ENCODE measurements around the gene CTNNA2. TPM values are rescaled to one million over a fixed set of nuclear protein-coding genes. Genes with fewer than 3 reads are reported as not detected.

The CTNNA2 gene
- total and polyA plus RNA-seq, 2 of the 8 experiments (the other 6 are each of a cell fraction or from before 2014, with no cell fraction given) = 3.9 to 9.0 TPM

DNA sequence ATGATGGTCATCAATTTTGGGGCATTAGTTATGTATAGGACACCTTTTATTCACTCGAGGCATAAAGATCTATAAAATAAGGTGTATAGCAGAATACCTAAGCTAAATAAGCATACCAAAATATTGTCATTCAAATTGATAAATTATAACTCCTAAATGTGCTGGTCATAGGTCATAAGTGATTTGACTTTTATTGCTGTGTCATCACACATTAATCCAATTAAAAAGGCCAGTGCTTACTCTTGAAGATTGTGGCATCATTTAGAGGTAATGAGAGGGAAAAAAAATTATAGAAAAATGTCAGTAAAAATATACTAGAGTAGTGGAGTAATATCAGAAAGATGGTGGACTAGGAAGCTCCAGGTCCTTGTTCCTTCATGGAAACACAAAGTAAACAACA is 1138.6 kb downstream of the CTNNA2 start:
- no peak overlapping the region for H2BK5ac ChIP-seq (ENCODE audit: low read depth, low read length)
- H4K5ac ChIP-seq (ENCODE audit: insufficient read length, low read depth, low read length) = no peak overlapping the region
- no peak overlapping the region for H3K56ac ChIP-seq (replicated peaks; ENCODE audit: insufficient read length, low read depth, low read length)
- H3K4me1 ChIP-seq (replicated peaks in 1 of 4; ENCODE audit: control insufficient read depth in 3 of 4, insufficient read depth in 4 of 4, low read length in 3 of 4) = peaks cover 0 to 2% (median 0%) of the 10 kb centered on the region in 4 experiments; a peak in 2 of 7 replicates
- no peak overlapping the region for H3K4me3 ChIP-seq (ENCODE audit: extremely low read depth in 1 of 4, insufficient read depth in 2 of 4, low read depth in 3 of 4, low read length in 4 of 4)
- no peak for DNase-seq (ENCODE audit: low read depth in 1 of 2, low spot score in 2 of 2)
- H3K27me3 ChIP-seq (replicated peaks in 1 of 4; ENCODE audit: control insufficient read depth in 3 of 4, extremely low read depth in 1 of 4, insufficient read depth in 3 of 4, low read length in 3 of 4) = no peaks in the 10 kb centered on the region
- no peak overlapping the region for H2BK12ac ChIP-seq (ENCODE audit: low read depth, low read length)
- H4K8ac ChIP-seq (ENCODE audit: extremely low read depth, insufficient read depth, low read length) = no peak overlapping the region
- no peak overlapping the region for H3K18ac ChIP-seq (ENCODE audit: extremely low read depth, low read length)
- H4K91ac ChIP-seq (replicated peaks; ENCODE audit: insufficient read length, low read length) = no peak overlapping the region
- H2BK15ac ChIP-seq (ENCODE audit: low read length) = no peak overlapping the region
- no peaks in the 10 kb centered on the region for H3K79me1 ChIP-seq (ENCODE audit: low read depth, low read length)
- H2BK120ac ChIP-seq (replicated peaks; ENCODE audit: low read depth, low read length) = no peak overlapping the region
- no peak overlapping the region for H3K4ac ChIP-seq (replicated peaks; ENCODE audit: insufficient read length, low read depth, low read length)
- ChIA-PET CTCF (ENCODE audit: partially characterized antibody) (no interaction called here), POLR2A (ENCODE audit: partially characterized antibody) (no interaction called here)
- FAIRE-seq = no peak
- no peaks in the 10 kb centered on the region for H4K20me1 ChIP-seq (replicated peaks in 1 of 2; ENCODE audit: control insufficient read depth in 1 of 2, insufficient read depth in 2 of 2, low read length in 2 of 2)
- H3K14ac ChIP-seq (ENCODE audit: insufficient read length) = no peak overlapping the region
- H3K9me3 ChIP-seq (ENCODE audit: insufficient read depth in 2 of 2, low read depth in 1 of 2, low read length in 1 of 2) = peaks cover 0 to 3% of the 10 kb centered on the region in 2 experiments; a peak in 1 of 4 replicates
- 89% methylated on average over 1 of the region's 1 CpG; no CpG with 5 or more reads in 1 of the 2 experiments for WGBS, 2 experiments (ENCODE audit: extremely low coverage in 1 of 2, insufficient coverage in 1 of 2, insufficient read length in 1 of 2, insufficient replicate concordance in 2 of 2, low coverage in 1 of 2, low lambda C conversion rate in 2 of 2, missing lambda C conversion rate in 1 of 2)
- H2BK20ac ChIP-seq (ENCODE audit: low read length) = no peak overlapping the region
- H3K9ac ChIP-seq (replicated peaks in 1 of 4; ENCODE audit: extremely low read depth in 1 of 4, low read depth in 3 of 4, low read length in 3 of 4) = no peak overlapping the region
- no peaks in the 10 kb centered on the region for H3K79me2 ChIP-seq (ENCODE audit: control insufficient read depth in 1 of 2, insufficient read depth in 2 of 2, low read length in 2 of 2)
- H2AK5ac ChIP-seq (ENCODE audit: low read depth, low read length) = no peak overlapping the region
- H3K23me2 ChIP-seq (ENCODE audit: low read depth, low read length) = no peaks in the 10 kb centered on the region
- H3K36me3 ChIP-seq (ENCODE audit: control insufficient read depth in 2 of 4, insufficient read depth in 4 of 4, low read length in 3 of 4) = no peaks in the 10 kb centered on the region
- no peak overlapping the region for H2AFZ ChIP-seq (ENCODE audit: low read length)
- no peak overlapping the region for H3K27ac ChIP-seq (ENCODE audit: low read depth, low read length)
- H3K4me2 ChIP-seq (ENCODE audit: insufficient read depth in 1 of 2, low read depth in 2 of 2, low read length in 2 of 2) = no peak overlapping the region
- H3K23ac ChIP-seq (ENCODE audit: insufficient read length) = no peak overlapping the region
- TF ChIP-seq, protein P1, sequence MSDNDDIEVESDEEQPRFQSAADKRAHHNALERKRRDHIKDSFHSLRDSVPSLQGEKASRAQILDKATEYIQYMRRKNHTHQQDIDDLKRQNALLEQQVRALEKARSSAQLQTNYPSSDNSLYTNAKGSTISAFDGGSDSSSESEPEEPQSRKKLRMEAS (IDR thresholded peaks at IDR 0.05) = no peak
- TF ChIP-seq HDAC6 (IDR thresholded peaks at IDR 0.05; ENCODE audit: low read depth, low read length) (no peak), EZH2 (IDR thresholded peaks at IDR 0.05; ENCODE audit: low read depth, low read length, severe bottlenecking) (no peak), NRF1 (IDR thresholded peaks at IDR 0.05; ENCODE audit: low read depth, low read length) (no peak), BRCA1 (IDR thresholded peaks at IDR 0.05; ENCODE audit: low read depth, low read length) (no peak), RNF2 (IDR thresholded peaks at IDR 0.05; ENCODE audit: borderline replicate concordance, low read depth, low read length, missing control alignments, poor library complexity, severe bottlenecking) (no peak), BACH1 (IDR thresholded peaks at IDR 0.05; ENCODE audit: low read length) (no peak), CTBP2 (IDR thresholded peaks at IDR 0.05; ENCODE audit: borderline replicate concordance, insufficient read depth, insufficient read length, low read length) (no peak), KDM1A (IDR thresholded peaks at IDR 0.05; ENCODE audit: borderline replicate concordance, low read length) (no peak), YY1 (IDR thresholded peaks at IDR 0.05; ENCODE audit: low read depth, low read length) (no peak), PHF8 (conservative IDR thresholded peaks at IDR 0.05; ENCODE audit: low read depth, low read length) (no peak), SIN3A (conservative IDR thresholded peaks at IDR 0.05 in 1 of 2, IDR thresholded peaks at IDR 0.05 in 1 of 2; ENCODE audit: low read depth in 1 of 2, low read length in 2 of 2) (no peak)
- TF ChIP-seq, protein P2, sequence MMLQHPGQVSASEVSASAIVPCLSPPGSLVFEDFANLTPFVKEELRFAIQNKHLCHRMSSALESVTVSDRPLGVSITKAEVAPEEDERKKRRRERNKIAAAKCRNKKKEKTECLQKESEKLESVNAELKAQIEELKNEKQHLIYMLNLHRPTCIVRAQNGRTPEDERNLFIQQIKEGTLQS (IDR thresholded peaks at IDR 0.05; ENCODE audit: insufficient read depth, low read depth, low read length) = no peak

All from H1 (cell line).